T-helper 17 cell (primary cell): ENCODE measurements around the gene C1S. TPM values are rescaled to one million over a fixed set of nuclear protein-coding genes. Genes with fewer than 3 reads are reported as not detected.
"Not testable (repeated sequence)": the region's sequence is repeated elsewhere in the genome, so short reads cannot be mapped to it uniquely, and the experiment has no call there.

Experiments
- ATAC-seq: fragments of 150-1000 bp; cut with Tn5 transposase; 2 replicates; pipeline ENCODE4 v1.10.0; 2021; ENCODE audit warnings: mild to moderate bottlenecking, moderate library complexity
- DNase-seq, 3 donors: peaks; one replicate each; pipeline versions ENCODE4 v3.0.0 to v3.0.0-alpha.2; 2020 to 2021
- H3K9me3 ChIP-seq: one replicate; pipeline ENCODE4 v1.7.0; 2013; ENCODE audit warnings: low read length, mild to moderate bottlenecking; ENCODE audit not compliant: control insufficient read depth, poor library complexity, severe bottlenecking
- H3K27ac Mint-ChIP-seq: one replicate; pipeline ENCODE4 v1.8.0; 2022; ENCODE audit warnings: mild to moderate bottlenecking, moderate library complexity, mixed read lengths
- H3K27me3 Mint-ChIP-seq: one replicate; pipeline ENCODE4 v1.8.0; 2022; ENCODE audit warnings: mixed read lengths
- H3K36me3 Mint-ChIP-seq: one replicate; pipeline ENCODE4 v1.8.0; 2022; ENCODE audit warnings: low read depth, mixed read lengths
- H3K4me1 Mint-ChIP-seq: one replicate; pipeline ENCODE4 v1.8.0; 2022; ENCODE audit warnings: mild to moderate bottlenecking, mixed read lengths
- H3K4me3 Mint-ChIP-seq: one replicate; pipeline ENCODE4 v1.8.0; 2022; ENCODE audit warnings: mild to moderate bottlenecking, moderate library complexity, mixed read lengths
- total RNA-seq, 4 donors: library from RNA in 2 of 4; stranded (reverse) in 2 of 4; gene quantifications; one replicate each; pipeline ENCODE4 v1.2.3 and lab custom pipeline; 2022 to 2026

The C1S gene
- total RNA-seq, 2 donors from 2014 or later, result 2.9 to 3.0 TPM

DNA sequence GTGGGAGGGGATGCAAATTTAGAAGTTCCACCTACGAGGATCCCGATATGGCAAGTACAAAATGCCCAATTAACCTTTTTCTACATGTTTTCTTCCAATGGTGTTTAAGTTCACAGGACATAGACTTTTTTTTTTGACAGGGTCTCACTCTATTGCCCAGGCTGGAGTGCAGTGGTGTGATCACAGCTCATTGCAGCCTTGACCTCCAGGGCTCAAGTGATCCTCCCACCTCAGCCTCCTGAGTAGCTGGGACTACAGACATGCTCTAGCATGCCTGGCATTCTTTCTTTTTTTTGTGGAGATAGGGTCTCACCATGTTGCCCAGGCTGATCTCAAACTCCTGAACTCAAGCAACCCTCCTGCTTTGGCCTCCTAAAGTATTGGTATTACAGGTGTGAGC is 4.8 kb upstream of the C1S start:
- H3K9me3 ChIP-seq, H3K4me1 Mint-ChIP-seq, DNase-seq, H3K27ac Mint-ChIP-seq, H3K4me3 Mint-ChIP-seq, ATAC-seq, H3K36me3 Mint-ChIP-seq: not testable (repeated sequence)
- peaks cover 78% of the 10 kb centered on the region for H3K27me3 Mint-ChIP-seq

DNA sequence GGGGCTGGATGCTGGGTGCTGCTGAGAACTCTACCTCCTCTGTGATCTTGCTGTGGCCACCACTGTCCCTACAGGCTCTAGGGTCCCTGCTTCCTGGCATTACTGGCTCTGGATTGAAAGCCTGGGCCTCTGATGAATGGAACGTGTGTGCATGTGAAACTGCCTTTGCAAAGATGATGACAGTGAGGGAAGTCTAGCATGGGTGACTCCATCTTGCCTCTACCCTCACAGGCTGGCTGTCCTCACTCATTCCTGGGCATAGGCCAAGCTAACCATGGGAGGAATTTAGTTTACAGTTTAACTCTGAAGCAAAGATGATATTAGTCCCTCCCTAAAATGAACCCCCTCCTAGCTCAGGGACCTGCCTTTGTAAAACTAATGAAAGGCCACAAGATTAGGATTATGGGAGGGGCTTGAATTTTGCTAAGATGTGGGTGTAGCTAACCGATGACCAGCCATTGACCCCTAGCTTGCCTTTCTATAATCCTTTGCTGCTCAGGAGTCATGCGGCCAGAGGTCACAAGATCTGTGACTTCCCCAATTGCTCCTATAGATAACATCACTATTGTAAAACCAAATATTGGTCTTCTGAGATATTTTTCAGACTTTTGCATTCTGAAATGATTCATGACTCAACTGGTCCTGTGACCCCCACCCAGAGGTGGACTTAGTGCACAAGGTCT is 2.2 kb upstream of the C1S start:
- no peaks in the 10 kb centered on the region for H3K9me3 ChIP-seq
- DNase-seq (no peak), ATAC-seq (no peak)
- Mint-ChIP-seq H3K4me3 (no peak overlapping the region), H3K27me3 (peaks cover 67% of the 10 kb centered on the region), H3K27ac (no peak overlapping the region), H3K36me3 (no peaks in the 10 kb centered on the region), H3K4me1 (peaks cover 2% of the 10 kb centered on the region)

DNA sequence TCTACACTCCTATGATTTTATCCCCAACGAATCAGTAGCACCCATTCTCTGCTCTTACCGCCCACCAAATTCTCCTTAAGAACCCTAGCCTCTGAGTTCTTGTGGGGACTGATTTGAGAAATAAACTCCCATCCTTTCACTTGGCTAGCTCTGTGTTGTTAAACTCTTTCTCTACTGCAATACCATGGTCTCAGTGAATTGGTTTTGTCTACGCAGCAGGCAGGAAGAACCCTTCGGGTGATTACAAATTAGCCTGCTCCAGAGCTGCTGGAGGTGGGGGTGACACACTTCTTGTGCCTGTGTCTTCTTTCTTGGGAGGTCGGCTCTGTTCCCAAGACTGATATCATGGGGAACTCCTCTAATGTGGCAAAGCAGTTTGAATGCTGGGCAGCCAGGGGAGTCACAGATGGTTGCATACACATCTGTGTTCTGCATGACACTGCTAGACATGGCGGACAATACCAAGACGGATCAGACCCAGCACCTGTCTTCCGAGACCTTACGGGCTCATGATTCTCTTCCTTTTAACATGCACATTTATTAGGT is 1.6 kb upstream of the C1S start:
- ATAC-seq, result no peak

DNA sequence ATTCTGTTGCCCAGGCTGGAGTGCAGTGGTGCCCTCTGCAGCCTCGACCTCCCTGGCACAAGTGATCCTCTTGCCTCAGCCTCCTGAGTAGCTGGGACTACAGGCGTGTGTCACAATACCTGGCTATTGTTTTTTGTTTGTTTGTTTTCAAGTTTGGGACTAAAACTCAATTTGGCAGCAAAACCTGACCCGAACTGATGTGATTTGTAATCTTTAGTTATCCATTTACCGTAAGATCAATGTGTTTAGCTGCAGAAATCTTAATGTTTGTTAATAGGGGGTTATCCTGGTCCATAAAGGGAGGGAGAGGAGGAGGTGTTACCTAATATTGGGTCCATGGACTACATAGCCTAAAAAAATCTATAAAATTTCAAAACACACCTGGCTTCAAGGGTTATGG is 738 bp upstream of the C1S start:
- Mint-ChIP-seq H3K4me3 (no peak overlapping the region), H3K4me1 (peaks cover 2% of the 10 kb centered on the region), H3K36me3 (no peaks in the 10 kb centered on the region), H3K27ac (no peak overlapping the region), H3K27me3 (peaks cover 55% of the 10 kb centered on the region)
- H3K9me3 ChIP-seq, result no peaks in the 10 kb centered on the region
- DNase-seq, result no peak
- ATAC-seq, result no peak

More for the DNA sequence above, 1.6 kb upstream of the C1S start:
- H3K9me3 ChIP-seq, result no peaks in the 10 kb centered on the region
- no peak for DNase-seq
- no peak overlapping the region for H3K4me3 Mint-ChIP-seq
- peaks cover 63% of the 10 kb centered on the region for H3K27me3 Mint-ChIP-seq
- no peak overlapping the region for H3K27ac Mint-ChIP-seq
- no peaks in the 10 kb centered on the region for H3K36me3 Mint-ChIP-seq
- peaks cover 2% of the 10 kb centered on the region for H3K4me1 Mint-ChIP-seq

DNA sequence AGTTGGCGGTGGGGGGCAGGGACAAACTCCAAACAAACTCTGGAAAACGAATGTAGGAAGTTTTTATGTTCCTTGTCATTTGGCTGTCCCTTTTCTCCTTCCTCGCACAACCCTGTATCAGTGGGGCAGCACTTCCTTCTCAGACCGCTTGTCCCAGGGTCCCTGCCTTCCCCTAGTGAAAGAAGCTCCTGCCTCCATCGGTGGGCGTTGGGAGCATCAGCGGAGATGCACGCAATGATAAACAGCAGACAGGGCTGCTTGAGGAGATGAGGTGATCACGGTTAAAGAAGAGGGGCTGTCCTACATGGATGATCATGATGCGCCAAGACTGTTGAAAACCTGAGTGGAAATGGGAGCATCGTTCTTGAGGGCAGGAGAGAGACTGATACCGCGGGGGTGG is 620 bp downstream of the C1S start:
- Mint-ChIP-seq H3K4me1 (peaks cover 4% of the 10 kb centered on the region), H3K27ac (peak overlapping the region; percentile 24), H3K36me3 (peaks cover 3% of the 10 kb centered on the region), H3K4me3 (no peak overlapping the region), H3K27me3 (peaks cover 46% of the 10 kb centered on the region)
- H3K9me3 ChIP-seq, result no peaks in the 10 kb centered on the region
- ATAC-seq (no peak), DNase-seq (no peak)

DNA sequence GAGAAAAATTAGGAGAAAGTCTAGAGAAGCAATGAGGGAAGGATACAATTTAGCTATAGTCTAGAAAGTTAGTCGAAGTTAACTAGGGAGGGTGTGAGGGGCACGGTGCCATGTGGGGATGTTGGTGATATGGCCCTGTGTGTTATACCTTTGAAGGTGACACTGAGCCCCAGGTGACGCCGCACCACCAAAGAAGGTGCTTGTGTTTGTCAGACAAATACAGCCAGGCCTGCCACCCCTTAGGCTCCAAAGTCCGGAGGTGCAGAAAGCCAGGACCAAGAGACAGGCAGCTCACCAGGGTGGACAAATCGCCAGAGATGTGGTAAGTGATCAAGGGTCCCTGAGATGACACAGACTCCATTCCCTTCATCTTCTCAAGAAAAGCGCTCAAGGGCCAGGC is 1.1 kb downstream of the C1S start:
- no peak for DNase-seq
- Mint-ChIP-seq H3K4me3 (no peak overlapping the region), H3K27me3 (peaks cover 46% of the 10 kb centered on the region), H3K4me1 (peaks cover 4% of the 10 kb centered on the region), H3K27ac (peak overlapping the region; percentile 24), H3K36me3 (peaks cover 3% of the 10 kb centered on the region)
- no peaks in the 10 kb centered on the region for H3K9me3 ChIP-seq
- ATAC-seq, result no peak

DNA sequence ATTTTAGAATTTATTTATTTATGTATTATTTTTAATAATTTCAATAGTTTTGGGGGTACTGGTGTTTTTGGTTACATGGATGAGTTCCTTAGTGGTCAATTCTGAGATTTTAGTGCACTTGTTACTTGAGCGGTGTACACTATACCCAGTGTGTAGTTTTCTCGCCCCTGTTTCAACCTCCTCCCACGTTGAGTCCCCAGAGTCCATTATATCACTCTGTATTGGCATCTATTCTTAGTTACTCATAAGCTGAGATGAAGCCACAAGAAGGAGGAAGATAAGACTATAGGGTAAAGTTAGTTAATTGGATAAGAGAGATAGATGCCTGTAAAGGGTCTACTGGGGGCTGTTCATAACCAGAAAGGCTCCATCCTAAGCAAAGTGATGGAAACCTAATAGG is 4.0 kb downstream of the C1S start:
- no peaks in the 10 kb centered on the region for H3K9me3 ChIP-seq
- H3K27ac Mint-ChIP-seq, result no peak overlapping the region
- peaks cover 58% of the 10 kb centered on the region for H3K27me3 Mint-ChIP-seq
- peaks cover 4% of the 10 kb centered on the region for H3K4me1 Mint-ChIP-seq
- no peak for ATAC-seq
- H3K4me3 Mint-ChIP-seq, result no peak overlapping the region
- no peak for DNase-seq
- H3K36me3 Mint-ChIP-seq, result peaks cover 7% of the 10 kb centered on the region

DNA sequence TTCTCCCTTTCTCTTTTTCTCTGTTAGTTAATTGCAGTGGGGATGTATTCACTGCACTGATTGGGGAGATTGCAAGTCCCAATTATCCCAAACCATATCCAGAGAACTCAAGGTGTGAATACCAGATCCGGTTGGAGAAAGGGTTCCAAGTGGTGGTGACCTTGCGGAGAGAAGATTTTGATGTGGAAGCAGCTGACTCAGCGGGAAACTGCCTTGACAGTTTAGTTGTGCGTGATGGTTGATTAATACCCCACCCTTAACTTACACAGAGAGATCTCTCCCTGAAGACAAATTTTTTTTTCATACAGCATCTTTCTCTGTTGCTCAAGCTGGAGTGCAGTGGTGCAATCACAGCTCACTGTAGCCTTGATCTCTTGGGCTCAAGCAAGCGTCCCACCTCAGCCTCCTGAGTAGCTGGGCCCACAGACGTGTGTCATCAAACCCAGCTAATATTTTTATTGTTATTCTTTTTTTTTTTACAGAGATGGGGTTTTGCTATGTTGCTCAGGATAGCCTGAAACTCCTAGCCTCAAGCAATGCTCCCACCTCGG is 4.6 kb downstream of the C1S start:
- Mint-ChIP-seq H3K27me3 (peaks cover 56% of the 10 kb centered on the region), H3K4me3 (no peak overlapping the region), H3K36me3 (peaks cover 7% of the 10 kb centered on the region), H3K4me1 (peaks cover 4% of the 10 kb centered on the region), H3K27ac (no peak overlapping the region)
- ATAC-seq, result no peak
- H3K9me3 ChIP-seq, result no peaks in the 10 kb centered on the region
- DNase-seq, result no peak

DNA sequence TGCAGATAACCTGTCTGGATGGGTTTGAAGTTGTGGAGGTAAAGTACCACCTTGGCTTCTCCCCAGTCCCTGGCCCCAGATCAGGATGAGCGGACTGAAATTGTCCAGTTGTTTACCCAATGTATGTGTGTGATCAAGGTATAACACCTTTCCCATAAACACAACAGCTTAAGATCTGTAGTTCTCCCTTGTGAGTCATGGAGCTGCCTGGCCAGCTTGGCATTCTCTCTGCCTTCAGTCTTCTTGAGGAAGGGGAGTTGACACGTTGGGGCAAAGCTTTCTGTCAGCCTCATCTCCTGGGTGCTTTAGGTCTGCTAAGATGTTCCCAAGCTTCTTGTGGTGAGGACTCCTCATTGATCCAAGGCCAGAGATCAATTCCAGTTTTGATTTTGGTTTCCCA is 6.1 kb downstream of the C1S start:
- H3K4me3 Mint-ChIP-seq, result no peak overlapping the region
- no peak overlapping the region for H3K27ac Mint-ChIP-seq
- peaks cover 51% of the 10 kb centered on the region for H3K27me3 Mint-ChIP-seq
- ATAC-seq (no peak), DNase-seq (no peak)
- no peaks in the 10 kb centered on the region for H3K9me3 ChIP-seq
- H3K4me1 Mint-ChIP-seq, result peaks cover 3% of the 10 kb centered on the region
- peaks cover 7% of the 10 kb centered on the region for H3K36me3 Mint-ChIP-seq

DNA sequence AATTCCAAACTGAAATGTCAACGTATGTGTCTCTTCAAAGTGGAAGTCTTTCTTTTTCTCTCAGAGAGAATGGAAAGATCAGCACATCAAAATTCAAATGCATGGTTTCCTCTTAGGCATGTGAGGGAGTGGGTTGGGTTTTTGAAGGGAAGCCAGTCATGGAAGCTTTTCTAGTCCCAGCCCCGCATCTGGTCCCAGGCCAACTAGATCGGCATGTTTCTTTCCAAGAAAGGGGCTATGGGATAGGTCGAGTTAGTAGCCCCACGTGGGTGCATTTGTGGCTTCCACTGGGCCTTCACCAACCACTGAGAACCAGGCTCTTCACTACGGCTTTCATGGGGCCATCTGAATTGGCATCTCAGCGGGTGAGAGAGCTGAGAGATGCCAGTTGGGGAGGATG is 6.6 kb downstream of the C1S start:
- no peak for ATAC-seq

DNA sequence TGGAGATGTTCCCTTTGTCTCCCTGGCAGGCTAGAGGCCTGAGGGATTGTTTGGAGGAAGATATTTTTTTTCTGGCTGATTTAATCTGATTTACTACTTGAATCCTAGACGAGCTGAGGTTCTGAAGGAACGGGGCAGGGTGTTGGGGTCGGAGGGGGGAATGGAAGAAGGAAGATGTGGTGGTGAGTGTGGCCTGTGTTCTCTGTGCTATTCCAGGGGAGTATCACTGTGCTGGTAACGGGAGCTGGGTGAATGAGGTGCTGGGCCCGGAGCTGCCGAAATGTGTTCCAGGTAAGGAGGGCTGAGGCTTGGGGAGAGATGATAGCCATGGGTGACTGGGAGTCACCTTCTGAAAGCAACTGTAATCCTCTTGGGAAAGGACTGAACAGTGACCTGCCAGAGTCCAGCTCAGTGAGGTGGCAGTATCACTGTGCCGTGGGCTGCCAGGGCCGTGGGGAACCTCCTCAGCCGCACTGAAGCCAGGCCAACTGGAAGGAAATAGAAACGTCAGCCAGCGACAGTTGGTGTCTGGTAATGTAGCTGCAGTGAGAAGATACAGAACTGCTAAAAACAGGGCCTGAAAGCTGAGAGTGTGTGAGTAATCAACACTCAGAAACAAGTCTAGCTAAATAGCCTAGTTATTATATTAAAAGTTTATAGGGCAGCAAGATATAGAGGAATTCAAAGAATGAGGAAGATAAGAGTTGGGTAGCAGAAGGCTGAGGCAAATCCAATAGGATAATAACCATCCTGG is 7.9 kb downstream of the C1S start:
- Mint-ChIP-seq H3K4me3 (no peak overlapping the region), H3K4me1 (peaks cover 3% of the 10 kb centered on the region), H3K27me3 (peaks cover 61% of the 10 kb centered on the region), H3K36me3 (peaks cover 7% of the 10 kb centered on the region), H3K27ac (no peak overlapping the region)
- no peaks in the 10 kb centered on the region for H3K9me3 ChIP-seq
- DNase-seq (no peak), ATAC-seq (no peak)

More for the DNA sequence above, 6.6 kb downstream of the C1S start:
- no peak for DNase-seq
- Mint-ChIP-seq H3K27me3 (peaks cover 55% of the 10 kb centered on the region), H3K4me3 (no peak overlapping the region), H3K27ac (no peak overlapping the region), H3K4me1 (peaks cover 3% of the 10 kb centered on the region), H3K36me3 (peaks cover 7% of the 10 kb centered on the region)
- H3K9me3 ChIP-seq, result no peaks in the 10 kb centered on the region

DNA sequence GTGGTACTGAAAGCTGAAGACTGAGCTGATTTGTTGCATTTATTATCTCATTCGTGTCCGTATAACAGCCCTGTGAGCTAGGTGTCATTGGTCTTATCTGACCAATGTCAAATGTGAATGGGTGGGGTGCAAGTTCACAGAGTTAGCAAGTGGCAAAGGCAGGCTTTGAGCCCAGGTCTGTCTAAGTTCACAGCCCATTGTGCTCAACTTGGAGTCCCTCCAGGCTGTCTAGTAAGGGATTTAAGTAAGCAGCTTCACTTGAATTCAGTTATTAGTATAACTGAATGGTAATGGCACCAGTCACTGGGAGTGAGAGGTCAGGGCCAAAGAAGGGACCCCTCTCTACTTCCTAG is 8.5 kb downstream of the C1S start:
- Mint-ChIP-seq H3K36me3 (peaks cover 7% of the 10 kb centered on the region), H3K27me3 (peaks cover 67% of the 10 kb centered on the region), H3K27ac (no peak overlapping the region), H3K4me1 (peaks cover 3% of the 10 kb centered on the region), H3K4me3 (no peak overlapping the region)
- H3K9me3 ChIP-seq, result no peaks in the 10 kb centered on the region
- ATAC-seq, result no peak
- no peak for DNase-seq

DNA sequence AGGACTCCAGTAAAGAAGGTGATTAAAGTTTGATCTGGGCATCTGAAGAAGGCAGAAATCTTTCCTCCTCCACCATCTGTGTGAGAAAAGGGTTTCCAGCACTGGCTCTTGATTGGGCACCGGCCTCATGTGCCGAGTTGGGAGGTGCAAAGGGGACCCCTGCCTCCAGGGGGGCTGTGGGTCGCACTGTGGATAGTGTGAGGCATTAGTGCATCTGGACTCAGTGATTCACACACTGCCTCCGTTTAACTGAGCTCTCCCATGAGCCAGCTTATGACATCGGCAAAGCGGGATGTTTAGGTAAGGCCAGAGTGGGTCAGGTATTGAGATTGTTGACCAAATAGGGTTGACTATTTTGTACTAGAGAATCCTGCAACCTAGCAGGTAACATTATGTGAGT is 8.9 kb downstream of the C1S start:
- Mint-ChIP-seq H3K4me3 (no peak overlapping the region), H3K4me1 (peaks cover 3% of the 10 kb centered on the region), H3K27ac (no peak overlapping the region), H3K27me3 (peaks cover 67% of the 10 kb centered on the region), H3K36me3 (peaks cover 7% of the 10 kb centered on the region)
- DNase-seq, result no peak
- H3K9me3 ChIP-seq, result no peaks in the 10 kb centered on the region
- ATAC-seq, result no peak
